B cell (primary cell): Measurements from ENCODE around the gene GPR108. TPM values are rescaled to one million over a fixed set of nuclear protein-coding genes. Genes with fewer than 3 reads are reported as not detected.

ENCODE experiments used
- ATAC-seq: fragments of 200-7000 bp; cut with Tn5 transposase; one replicate; pipeline ENCODE4 v1.10.0; 2021; ENCODE audit warnings: low read depth, mild to moderate bottlenecking, moderate number of reproducible peaks, moderate library complexity
- CTCF ChIA-PET: fragments of 350-600 bp; sonication (Branson Sonifier 250); formaldehyde crosslinking; loops from one replicate; lab custom pipeline; 2021; ENCODE audit warnings: antibody characterized with exemption, inconsistent platforms; lab: Charles Lee
- POLR2A ChIA-PET: fragments of 350-600 bp; sonication (Branson Sonifier 250); formaldehyde crosslinking; loops from one replicate; lab custom pipeline; 2021; ENCODE audit warnings: antibody characterized with exemption; lab: Charles Lee
- DNase-seq: peaks from one replicate; pipeline ENCODE4 v3.0.0; 2013
- H2AFZ ChIP-seq: 2 replicates; pipeline ENCODE4 v1.6.1; 2012; ENCODE audit warnings: mild to moderate bottlenecking, low read depth, low read length; ENCODE audit not compliant: insufficient read depth, poor library complexity, severe bottlenecking
- H3K27ac ChIP-seq, 2 donors: 1 replicate in 1 of 2; 2 replicates in 1 of 2; pipeline ENCODE4 v1.5.1; 2012 to 2013; ENCODE audit warnings: low read length in 2 of 2, mild to moderate bottlenecking in 2 of 2, moderate library complexity in 1 of 2
- H3K27me3 ChIP-seq, 4 experiments: fragments of 200-600 bp in 1 of 4; sonication (generic) in 1 of 4; replicated peaks in 1 of 4; 1 replicate in 2 of 4; 2 replicates in 2 of 4; pipeline versions ENCODE4 v1.6.1 to v1.7.0; 2013 to 2016; ENCODE audit warnings: low read length in 3 of 4, mild to moderate bottlenecking in 2 of 4, mixed read lengths in 1 of 4, moderate library complexity in 1 of 4; ENCODE audit not compliant: insufficient read depth in 4 of 4, control insufficient read depth in 3 of 4; ENCODE audit errors: control extremely low read depth in 1 of 4
- H3K36me3 ChIP-seq, 2 experiments: replicated peaks in 1 of 2; 1 replicate in 1 of 2; 2 replicates in 1 of 2; pipeline versions ENCODE4 v1.6.1 to v1.7.1; 2013; ENCODE audit warnings: low read length in 1 of 2; ENCODE audit not compliant: insufficient read depth in 2 of 2, control insufficient read depth in 1 of 2; ENCODE audit errors: control extremely low read depth in 1 of 2, extremely low read depth in 1 of 2
- H3K4me1 ChIP-seq, 2 donors: fragments of 200-600 bp in 1 of 2; sonication (generic) in 1 of 2; 1 replicate in 1 of 2; 2 replicates in 1 of 2; pipeline versions ENCODE4 v1.5.1 to v1.6.1; 2013 to 2017; ENCODE audit warnings: low read length in 2 of 2; ENCODE audit not compliant: control insufficient read depth in 2 of 2, insufficient read depth in 2 of 2
- H3K4me2 ChIP-seq: replicated peaks from 2 replicates; pipeline ENCODE3; 2012; ENCODE audit warnings: mild to moderate bottlenecking, low read depth, low read length; ENCODE audit not compliant: poor library complexity, severe bottlenecking
- H3K4me3 ChIP-seq, 5 experiments: fragments of 200-600 bp in 1 of 5; sonication (generic) in 1 of 5; 1 replicate in 3 of 5; 2 replicates in 2 of 5; pipeline versions ENCODE4 v1.5.1 to v1.7.0; 2011 to 2016; ENCODE audit warnings: low read length in 4 of 5, mild to moderate bottlenecking in 4 of 5, low read depth in 2 of 5, control low read depth in 1 of 5, moderate library complexity in 1 of 5; ENCODE audit not compliant: insufficient read depth in 1 of 5; ENCODE audit errors: control extremely low read depth in 1 of 5, extremely low read depth in 1 of 5
- H3K79me2 ChIP-seq: fragments of 200-600 bp; sonication (generic); one replicate; pipeline ENCODE4 v1.6.0; 2016; ENCODE audit warnings: low read length; ENCODE audit not compliant: control insufficient read depth, insufficient read depth
- H3K9ac ChIP-seq: fragments of 200-600 bp; sonication (generic); 2 replicates; pipeline ENCODE4 v1.6.1; 2017; ENCODE audit warnings: mild to moderate bottlenecking, low read length, moderate library complexity
- H3K9me3 ChIP-seq, 3 donors: one replicate each; pipeline versions ENCODE4 v1.6.1 to v1.7.1; 2013; ENCODE audit warnings: low read length in 2 of 3; ENCODE audit not compliant: control insufficient read depth in 2 of 3, insufficient read depth in 1 of 3; ENCODE audit errors: control extremely low read depth in 1 of 3
- H4K20me1 ChIP-seq: 2 replicates; pipeline ENCODE4 v1.6.0; 2012; ENCODE audit warnings: mild to moderate bottlenecking, low read length; ENCODE audit not compliant: insufficient read depth, control insufficient read depth, poor library complexity, severe bottlenecking
- H3K27ac Mint-ChIP-seq: one replicate; pipeline ENCODE4 v1.8.0; 2021; ENCODE audit warnings: mixed read lengths
- H3K27me3 Mint-ChIP-seq: one replicate; pipeline ENCODE4 v1.8.0; 2021; ENCODE audit warnings: mixed read lengths
- H3K4me1 Mint-ChIP-seq: one replicate; pipeline ENCODE4 v1.8.0; 2021; ENCODE audit warnings: mixed read lengths
- H3K4me3 Mint-ChIP-seq: one replicate; pipeline ENCODE4 v1.8.0; 2021; ENCODE audit warnings: mixed read lengths
- H3K9me3 Mint-ChIP-seq: one replicate; pipeline ENCODE4 v1.8.0; 2022; ENCODE audit warnings: mixed read lengths; ENCODE audit not compliant: insufficient read depth
- EZH2 ChIP-seq: IDR thresholded peaks from 2 replicates; pipeline ENCODE4 v1.6.1; 2012; ENCODE audit warnings: borderline replicate concordance, low read depth, mild to moderate bottlenecking, moderate library complexity, low read length; ENCODE audit not compliant: insufficient read depth, poor library complexity, severe bottlenecking
- WGBS: methylation state at CpG from one replicate; pipeline ENCODE4 v1.1.5; 2013; ENCODE audit warnings: missing lambda C conversion rate; ENCODE audit not compliant: insufficient coverage; 5-methylcytosine and 5-hydroxymethylcytosine counted together
- intact Hi-C: fragments of 100-400 bp; cut with micrococcal nuclease; formaldehyde crosslinking; loops from one replicate; pipeline ENCODE4 v1.10.0; 2022
- polyA plus RNA-seq: library from polyadenylated mRNA; depleted of rRNA; stranded (reverse); fragments of >200 nt; gene quantifications from 2 replicates; pipeline ENCODE4 v1.2.3, GENCODE V29; 2012
- total RNA-seq, 2 donors: library from RNA; stranded (reverse); fragments of 120-200 nt in 1 of 2; gene quantifications; 1 replicate in 1 of 2; 2 replicates in 1 of 2; pipeline versions ENCODE4 v1.2.3 to v1.2.4, GENCODE V29; 2013 to 2022
- TF ChIP-seq, protein P1 (sequence below): fragments of 200-600 bp; IDR thresholded peaks from one replicate; pipeline ENCODE4 v1.8.0; 2022; ENCODE audit warnings: antibody characterized with exemption, mild to moderate bottlenecking

Gene GPR108
- total and polyA plus RNA-seq, 2 donors (not counting 1 experiment from before 2014, with no cell fraction given) = 79.0 to 82.5 TPM

- Histone ChIP-seq H3K4me3 (no peak overlapping the region), H4K20me1 (no peaks in the 10 kb centered on the region), H3K4me2 (no peak overlapping the region), H3K36me3 (peaks cover 0 to 25% of the 10 kb centered on the region in 2 experiments), H3K27me3 (no peaks in the 10 kb centered on the region), H3K9ac (no peak overlapping the region), H3K4me1 (peaks cover 5 to 6% of the 10 kb centered on the region in 2 donors), H3K27ac (no peak overlapping the region), H3K79me2 (no peaks in the 10 kb centered on the region), H3K9me3 (no peaks in the 10 kb centered on the region), H2AFZ (no peak overlapping the region)
- no peak overlapping the region for H3K27ac Mint-ChIP-seq
- peaks cover 7% of the 10 kb centered on the region for H3K4me1 Mint-ChIP-seq
- ChIA-PET POLR2A (no interaction called here), CTCF (no interaction called here)
- DNase-seq (no peak), ATAC-seq (no peak)
- WGBS = 99% methylated on average over 9 of the region's 24 CpGs
- no peaks in the 10 kb centered on the region for H3K27me3 Mint-ChIP-seq
- no peak for TF ChIP-seq EZH2
- TF ChIP-seq, protein P1, sequence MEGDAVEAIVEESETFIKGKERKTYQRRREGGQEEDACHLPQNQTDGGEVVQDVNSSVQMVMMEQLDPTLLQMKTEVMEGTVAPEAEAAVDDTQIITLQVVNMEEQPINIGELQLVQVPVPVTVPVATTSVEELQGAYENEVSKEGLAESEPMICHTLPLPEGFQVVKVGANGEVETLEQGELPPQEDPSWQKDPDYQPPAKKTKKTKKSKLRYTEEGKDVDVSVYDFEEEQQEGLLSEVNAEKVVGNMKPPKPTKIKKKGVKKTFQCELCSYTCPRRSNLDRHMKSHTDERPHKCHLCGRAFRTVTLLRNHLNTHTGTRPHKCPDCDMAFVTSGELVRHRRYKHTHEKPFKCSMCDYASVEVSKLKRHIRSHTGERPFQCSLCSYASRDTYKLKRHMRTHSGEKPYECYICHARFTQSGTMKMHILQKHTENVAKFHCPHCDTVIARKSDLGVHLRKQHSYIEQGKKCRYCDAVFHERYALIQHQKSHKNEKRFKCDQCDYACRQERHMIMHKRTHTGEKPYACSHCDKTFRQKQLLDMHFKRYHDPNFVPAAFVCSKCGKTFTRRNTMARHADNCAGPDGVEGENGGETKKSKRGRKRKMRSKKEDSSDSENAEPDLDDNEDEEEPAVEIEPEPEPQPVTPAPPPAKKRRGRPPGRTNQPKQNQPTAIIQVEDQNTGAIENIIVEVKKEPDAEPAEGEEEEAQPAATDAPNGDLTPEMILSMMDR = no peak
- intact Hi-C loops = no loop called here
- no peaks in the 10 kb centered on the region for H3K9me3 Mint-ChIP-seq
- H3K4me3 Mint-ChIP-seq = no peak overlapping the region
These were observed 8.6 kb upstream of the GPR108 start for GRCh38 chr19:6745965-6746364.

DNA sequence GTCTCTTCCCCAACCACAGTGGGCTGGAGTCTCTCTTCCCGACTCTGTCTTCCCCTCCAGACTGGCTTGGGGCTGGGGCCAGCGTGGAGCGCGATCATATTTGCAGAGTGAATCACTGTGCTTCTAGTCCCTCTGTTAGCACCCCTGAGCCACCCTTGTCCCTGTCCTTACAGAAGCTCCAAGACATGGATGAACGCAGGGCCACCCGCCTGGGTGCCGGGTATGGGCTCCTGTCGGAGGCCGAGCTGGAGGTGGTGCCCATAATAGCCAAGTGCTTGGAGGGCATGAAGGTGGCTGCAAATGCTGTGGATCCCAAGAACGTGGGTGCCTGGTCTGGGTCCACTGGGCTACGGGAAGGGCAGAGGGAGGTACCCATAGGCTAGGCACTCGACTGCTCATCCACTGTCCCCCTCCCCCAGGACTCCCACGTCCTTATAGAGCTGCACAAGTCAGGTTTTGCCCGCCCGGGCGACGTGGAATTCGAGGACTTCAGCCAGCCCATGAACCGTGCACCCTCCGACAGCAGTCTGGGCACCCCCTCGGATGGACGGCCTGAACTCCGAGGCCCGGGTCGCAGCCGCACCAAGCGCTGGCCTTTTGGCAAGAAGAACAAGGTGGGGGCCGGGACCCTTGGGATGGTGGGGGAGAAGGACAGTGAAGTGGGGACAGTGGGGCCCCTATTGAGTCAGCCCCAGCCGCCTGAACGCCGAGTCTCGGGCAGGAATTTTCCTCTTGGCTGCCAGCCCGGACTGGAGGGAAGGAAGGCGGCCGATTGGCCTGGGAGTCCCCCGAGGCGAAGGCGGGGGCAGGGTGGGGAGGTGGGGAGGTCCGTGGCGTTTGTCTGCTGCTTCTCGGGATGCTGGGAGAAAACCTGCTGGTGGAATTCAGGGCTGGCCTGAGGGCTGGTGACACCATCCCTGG, 7.3 kb upstream of the GPR108 start:
- H3K27ac Mint-ChIP-seq = no peak overlapping the region

More for the DNA sequence above, 7.3 kb upstream of the GPR108 start:
- H3K4me1 Mint-ChIP-seq = peaks cover 9% of the 10 kb centered on the region
- Histone ChIP-seq H3K27me3 (no peaks in the 10 kb centered on the region), H3K4me2 (no peak overlapping the region), H3K36me3 (peaks cover 0 to 18% of the 10 kb centered on the region in 2 experiments), H3K9ac (no peak overlapping the region), H3K79me2 (no peaks in the 10 kb centered on the region), H2AFZ (no peak overlapping the region), H3K9me3 (no peaks in the 10 kb centered on the region), H3K4me3 (no peak overlapping the region), H3K27ac (no peak overlapping the region), H4K20me1 (no peaks in the 10 kb centered on the region), H3K4me1 (peaks cover 15 to 19% of the 10 kb centered on the region in 2 donors)
- DNase-seq (no peak), ATAC-seq (no peak)
- intact Hi-C loops = no loop called here
- ChIA-PET CTCF (interaction anchor here (1.1 to 2.5 kb wide), 2 partner anchors 24 to 28 kb away, joined by 5 to 10 read pairs; partner anchors contain the start of gene VAV1), POLR2A (interaction anchor here (0.6 kb wide), 1 partner anchor 264 kb away, joined by 3 read pairs; no protein-coding TSS in a partner anchor)
- no peak for TF ChIP-seq EZH2
- TF ChIP-seq, protein P1 = no peak
- 92% methylated on average over 37 of the region's 41 CpGs for WGBS
- H3K4me3 Mint-ChIP-seq = no peak overlapping the region
- no peaks in the 10 kb centered on the region for H3K27me3 Mint-ChIP-seq
- no peaks in the 10 kb centered on the region for H3K9me3 Mint-ChIP-seq
